PC-9 (cell line): ENCODE data around the gene PDE8A.

ENCODE experiments used
- CTCF ChIP-seq: fragments of 200-600 bp; sonication (generic); conservative IDR thresholded peaks from 2 replicates; pipeline ENCODE4 v1.6.1; 2017; ENCODE audit warnings: mixed run types, antibody characterized with exemption, mild to moderate bottlenecking, moderate library complexity
- EZH2 ChIP-seq: fragments of 200-600 bp; sonication (generic); IDR thresholded peaks from 2 replicates; pipeline ENCODE4 v1.8.0; 2017; ENCODE audit warnings: antibody characterized with exemption, low read depth

DNA sequence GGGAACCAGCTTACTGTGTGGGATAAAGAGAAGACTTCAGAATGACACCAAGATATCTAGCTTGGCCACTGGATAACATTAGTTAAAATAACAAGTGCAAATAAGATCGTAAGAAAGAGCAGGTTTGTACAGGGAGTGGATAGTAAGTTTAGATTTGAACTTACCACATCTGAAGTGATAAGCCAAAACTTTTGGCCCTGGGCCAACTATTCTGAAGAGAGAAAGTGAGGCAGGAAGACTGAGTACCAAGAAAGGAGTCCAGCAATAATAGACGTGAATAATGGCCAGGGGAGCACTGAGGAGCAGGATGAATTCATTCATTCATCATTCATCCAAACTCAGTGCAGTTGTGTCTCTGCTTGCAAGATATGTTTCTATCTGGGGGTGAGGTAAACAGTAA lies 122.9 kb downstream of the PDE8A start:
- TF ChIP-seq CTCF (no peak), EZH2 (no peak)
